Right lobe of liver (tissue), 6 donors: ENCODE results near the gene RHOJ. TPM values are rescaled to one million over a fixed set of nuclear protein-coding genes. Genes with fewer than 3 reads are reported as not detected.

Experiments
- ATAC-seq, 4 donors: fragments of 200-7000 bp; cut with Tn5 transposase; one replicate each; pipeline ENCODE4 v1.9.1; 2020; ENCODE audit warnings: mild to moderate bottlenecking in 4 of 4, moderate library complexity in 4 of 4
- DNase-seq, 3 donors: peaks; one replicate each; pipeline ENCODE4 v3.0.0-alpha.2; 2020
- H3K27ac ChIP-seq, 3 donors: fragments of 200-600 bp; one replicate each; pipeline ENCODE4 v1.8.0; 2022
- H3K27me3 ChIP-seq, 2 donors: fragments of 200-600 bp; one replicate each; pipeline ENCODE4 v1.8.0; 2022
- H3K36me3 ChIP-seq, 4 donors: fragments of 200-600 bp; sonication (generic) in 1 of 4; one replicate each; pipeline versions ENCODE4 v1.5.1 to v1.8.0; 2017 to 2022; ENCODE audit warnings: control low read depth in 1 of 4
- H3K4me1 ChIP-seq, 4 donors: fragments of 200-600 bp; sonication (generic) in 1 of 4; one replicate each; pipeline versions ENCODE4 v1.5.1 to v1.8.0; 2017 to 2022; ENCODE audit warnings: control low read depth in 1 of 4
- H3K4me3 ChIP-seq, 3 donors: fragments of 200-600 bp; one replicate each; pipeline ENCODE4 v1.8.0; 2022
- H3K9me3 ChIP-seq, 4 donors: fragments of 200-600 bp; sonication (generic) in 1 of 4; one replicate each; pipeline versions ENCODE4 v1.5.1 to v1.8.0; 2017 to 2022; ENCODE audit warnings: control low read depth in 1 of 4
- POLR2A ChIP-seq: fragments of 450-650 bp; IDR thresholded peaks from one replicate; pipeline ENCODE4 v1.6.1; 2017; ENCODE audit warnings: antibody characterized with exemption, mild to moderate bottlenecking
- WGBS: methylation state at CpG from one replicate; pipeline ENCODE4 v1.1.6; 2018; ENCODE audit warnings: low coverage, low lambda C conversion rate; ENCODE audit not compliant: insufficient coverage; ENCODE audit errors: missing lambda C conversion rate; 5-methylcytosine and 5-hydroxymethylcytosine counted together
- intact Hi-C, 2 donors: fragments of 100-400 bp; cut with DNase I; formaldehyde crosslinking; loops; one replicate each; pipeline versions ENCODE4 v1.11.2 to v1.14.1; 2022
- total RNA-seq, 6 experiments: library from RNA; depleted of rRNA in 2 of 6; stranded (reverse); fragments of >200 nt in 2 of 6; fragmentation: NEBNext Ultra II Directional in 3 of 6; extraction: Animal tissue kit (Norgen Biotek cat#: 25700) in 3 of 6; gene quantifications; one replicate each; pipeline versions ENCODE4 v1.1.0 to v1.2.4, GENCODE V29; 2016 to 2023
- TF ChIP-seq, protein P1 (sequence below), 4 donors: fragments of 200-600 bp in 3 of 4; fragments of 450-650 bp in 1 of 4; IDR thresholded peaks; one replicate each; pipeline versions ENCODE4 v1.5.1 to v1.8.0; 2016 to 2022; ENCODE audit warnings: antibody characterized with exemption in 4 of 4, mild to moderate bottlenecking in 2 of 4
- donor health status: DM: no; HTN: yes; CAD: no.
- donor health status: DM: no; HTN: no; CAD: no.
- donor health status: DM: no; HTN: no; CAD: no.
- donor health status: DM: no; HTN: yes; CAD: no.
- donor health status: DM: no; HTN: yes; CAD: no.

RHOJ gene
- total RNA-seq, 6 experiments from 2014 or later: 1.7 to 6.0 (median 2.9) TPM

DNA sequence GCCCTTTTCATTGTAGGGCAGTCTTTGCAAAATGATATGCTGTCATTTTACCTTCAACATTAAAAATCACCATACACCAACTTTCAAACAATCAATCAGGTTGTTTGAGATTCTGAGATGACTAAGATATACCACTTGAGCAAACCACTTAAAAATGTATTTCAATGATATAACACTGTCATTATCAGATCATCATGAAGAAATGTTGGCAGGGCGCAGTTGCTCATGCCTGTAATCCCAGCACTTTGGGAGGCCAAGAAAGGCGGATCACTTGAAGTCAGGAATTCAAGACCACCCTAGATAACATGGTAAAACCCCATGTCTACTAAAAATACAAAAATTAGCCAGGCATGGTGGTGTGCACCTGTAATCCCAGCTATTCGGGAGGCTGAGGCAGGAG is 13.0 kb upstream of the RHOJ start:
- Histone ChIP-seq H3K4me1 (no peaks in the 10 kb centered on the region), H3K27ac (no peak overlapping the region), H3K4me3 (no peak overlapping the region), H3K27me3 (no peaks in the 10 kb centered on the region), H3K36me3 (no peaks in the 10 kb centered on the region), H3K9me3 (no peaks in the 10 kb centered on the region)
- 62% methylated on average over 3 of the region's 3 CpGs for WGBS
- TF ChIP-seq POLR2A: no peak
- TF ChIP-seq, protein P1, sequence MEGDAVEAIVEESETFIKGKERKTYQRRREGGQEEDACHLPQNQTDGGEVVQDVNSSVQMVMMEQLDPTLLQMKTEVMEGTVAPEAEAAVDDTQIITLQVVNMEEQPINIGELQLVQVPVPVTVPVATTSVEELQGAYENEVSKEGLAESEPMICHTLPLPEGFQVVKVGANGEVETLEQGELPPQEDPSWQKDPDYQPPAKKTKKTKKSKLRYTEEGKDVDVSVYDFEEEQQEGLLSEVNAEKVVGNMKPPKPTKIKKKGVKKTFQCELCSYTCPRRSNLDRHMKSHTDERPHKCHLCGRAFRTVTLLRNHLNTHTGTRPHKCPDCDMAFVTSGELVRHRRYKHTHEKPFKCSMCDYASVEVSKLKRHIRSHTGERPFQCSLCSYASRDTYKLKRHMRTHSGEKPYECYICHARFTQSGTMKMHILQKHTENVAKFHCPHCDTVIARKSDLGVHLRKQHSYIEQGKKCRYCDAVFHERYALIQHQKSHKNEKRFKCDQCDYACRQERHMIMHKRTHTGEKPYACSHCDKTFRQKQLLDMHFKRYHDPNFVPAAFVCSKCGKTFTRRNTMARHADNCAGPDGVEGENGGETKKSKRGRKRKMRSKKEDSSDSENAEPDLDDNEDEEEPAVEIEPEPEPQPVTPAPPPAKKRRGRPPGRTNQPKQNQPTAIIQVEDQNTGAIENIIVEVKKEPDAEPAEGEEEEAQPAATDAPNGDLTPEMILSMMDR (IDR thresholded peaks at IDR 0.05): no peak
- ATAC-seq (no peak), DNase-seq (no peak)
- intact Hi-C loops: no loop called here

DNA sequence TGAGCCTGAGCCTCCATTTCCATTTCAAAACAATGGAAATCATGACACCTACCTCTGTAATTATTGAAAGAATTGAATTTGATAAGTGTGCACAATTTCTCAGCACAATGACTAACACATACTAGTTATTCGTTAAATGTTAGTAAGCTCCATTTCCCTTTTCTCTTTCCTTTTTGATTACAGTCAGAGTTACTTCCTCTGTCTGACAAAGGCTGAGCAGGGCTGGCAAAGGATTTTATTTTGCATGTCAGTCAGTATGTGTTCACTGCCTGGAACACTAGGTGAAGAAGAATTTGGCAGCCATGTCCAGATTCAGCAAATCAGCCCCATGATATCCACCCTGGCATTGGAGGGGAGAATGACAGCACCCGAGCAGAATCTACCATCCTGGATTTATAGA is 12.2 kb upstream of the RHOJ start:
- Histone ChIP-seq H3K4me1 (no peaks in the 10 kb centered on the region), H3K36me3 (no peaks in the 10 kb centered on the region), H3K9me3 (no peaks in the 10 kb centered on the region), H3K4me3 (no peak overlapping the region), H3K27ac (no peak overlapping the region), H3K27me3 (no peaks in the 10 kb centered on the region)
- intact Hi-C loops: no loop called here
- DNase-seq (no peak), ATAC-seq (peak; percentile 42 to 86 (median 63))
- 25% methylated on average over 2 of the region's 2 CpGs for WGBS
- no peak for TF ChIP-seq POLR2A
- TF ChIP-seq, protein P1 (IDR thresholded peaks at IDR 0.05): no peak

GRCh38 chr14:63193236-63193635 is 11.0 kb upstream of the RHOJ start:
- no peak overlapping the region for H3K4me3 ChIP-seq
- TF ChIP-seq, protein P1 (IDR thresholded peaks at IDR 0.05): no peak
- TF ChIP-seq POLR2A: no peak
- intact Hi-C loops: no loop called here
- WGBS: 90% methylated on average over 2 of the region's 2 CpGs
- DNase-seq (no peak), ATAC-seq (no peak)
- H3K27me3 ChIP-seq: no peaks in the 10 kb centered on the region
- H3K27ac ChIP-seq: no peak overlapping the region
- no peaks in the 10 kb centered on the region for H3K4me1 ChIP-seq
- no peaks in the 10 kb centered on the region for H3K36me3 ChIP-seq
- H3K9me3 ChIP-seq: no peaks in the 10 kb centered on the region

- 69% methylated on average over 5 of the region's 5 CpGs for WGBS
- H3K36me3 ChIP-seq: no peaks in the 10 kb centered on the region
- DNase-seq: no peak
- H3K9me3 ChIP-seq: no peaks in the 10 kb centered on the region
- H3K4me1 ChIP-seq: no peaks in the 10 kb centered on the region
- no peak for ATAC-seq
- no peaks in the 10 kb centered on the region for H3K27me3 ChIP-seq
- H3K4me3 ChIP-seq: no peak overlapping the region
- no peak for TF ChIP-seq POLR2A
- TF ChIP-seq, protein P1 (IDR thresholded peaks at IDR 0.05): no peak
- intact Hi-C loops: no loop called here
- no peak overlapping the region for H3K27ac ChIP-seq
Measured at GRCh38 chr14:63200035-63200740, 4.1 kb upstream of the RHOJ start.

DNA sequence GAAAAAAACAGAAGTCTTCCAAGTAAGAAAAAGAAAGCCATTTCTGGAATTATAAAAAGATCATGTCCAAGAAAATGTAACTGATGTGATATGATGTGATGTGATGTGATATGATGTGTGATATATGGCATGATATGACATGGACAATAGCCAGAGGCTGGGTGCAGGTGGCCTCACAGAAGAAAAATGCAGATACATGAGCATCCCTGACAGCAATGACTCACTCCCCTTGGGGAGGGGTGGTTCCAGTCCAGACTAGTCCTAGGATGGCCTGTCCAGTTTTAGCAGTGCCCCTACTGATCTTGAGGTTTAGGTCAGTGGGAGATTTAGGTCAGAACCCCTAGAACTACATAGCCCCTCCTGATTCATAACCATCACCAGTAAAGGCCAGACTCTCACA is 3.5 kb upstream of the RHOJ start:
- no peak overlapping the region for H3K27ac ChIP-seq

More for the DNA sequence above, 3.5 kb upstream of the RHOJ start:
- Histone ChIP-seq H3K36me3 (no peaks in the 10 kb centered on the region), H3K9me3 (no peaks in the 10 kb centered on the region), H3K4me1 (no peaks in the 10 kb centered on the region), H3K27me3 (no peaks in the 10 kb centered on the region), H3K4me3 (no peak overlapping the region)
- intact Hi-C loops: no loop called here
- ATAC-seq: no peak
- TF ChIP-seq, protein P1 (IDR thresholded peaks at IDR 0.05): no peak
- no peak for TF ChIP-seq POLR2A
- DNase-seq: no peak
